ENCODE results near the gene RSAD2. TPM values are rescaled to one million over a fixed set of nuclear protein-coding genes. Genes with fewer than 3 reads are reported as not detected.

RSAD2 gene
- total and polyA plus RNA-seq, 4 experiments from 2014 or later = 3.8 to 10.4 (median 5.0) TPM

DNA sequence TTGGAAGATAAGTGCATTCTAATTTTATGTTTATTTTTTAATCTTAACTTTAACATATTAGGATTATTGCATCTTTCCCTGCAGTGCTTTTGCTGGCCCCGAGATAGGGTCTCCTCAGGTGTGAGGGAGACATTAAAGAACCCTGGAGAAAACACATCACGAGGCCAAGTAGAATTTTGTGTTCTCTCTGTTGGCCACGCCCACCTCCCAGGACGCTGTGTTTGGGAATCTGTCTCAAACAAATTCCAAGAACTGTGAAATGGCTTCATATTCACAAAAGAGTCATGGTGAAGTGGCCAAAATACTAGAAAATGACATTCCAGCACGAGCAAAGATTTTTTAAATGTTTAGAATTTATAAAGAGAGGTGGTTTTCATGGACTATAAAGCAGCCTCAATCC, 67.0 kb downstream of the RSAD2 start:
- peaks cover 47 to 55% of the 10 kb centered on the region in 2 donors for H3K36me3 Mint-ChIP-seq
- POLR2A ChIA-PET (ENCODE audit: partially characterized antibody) = no interaction called here
- H3K4me1 ChIP-seq (ENCODE audit: insufficient read depth, low read length) = peaks cover 8% of the 10 kb centered on the region
- CTCF ChIA-PET (ENCODE audit: partially characterized antibody) = no interaction called here
- no peak overlapping the region for H3K4me3 ChIP-seq (ENCODE audit: low read length in 2 of 2)
- DNase-seq = no peak
- no peaks in the 10 kb centered on the region for H3K9me3 Mint-ChIP-seq
- no peak overlapping the region for H3K4me3 Mint-ChIP-seq
- intact Hi-C loops (cut with micrococcal nuclease) = no loop called here
- peaks cover 22 to 52% (median 26%) of the 10 kb centered on the region in 4 donors for H3K4me1 Mint-ChIP-seq
- no peaks in the 10 kb centered on the region for H3K27me3 Mint-ChIP-seq
- no peaks in the 10 kb centered on the region for H3K27me3 ChIP-seq (ENCODE audit: insufficient read depth, low read length)
- H3K36me3 ChIP-seq (ENCODE audit: insufficient read depth, low read length) = peaks cover 23% of the 10 kb centered on the region
- H3K9me3 ChIP-seq (ENCODE audit: control insufficient read depth in 1 of 2, low read length in 2 of 2) = no peaks in the 10 kb centered on the region
- peak overlapping the region in 1 of 7 donors; percentile 14 for H3K27ac Mint-ChIP-seq
- no peak overlapping the region for H3K27ac ChIP-seq (ENCODE audit: low read depth, low read length)

DNA sequence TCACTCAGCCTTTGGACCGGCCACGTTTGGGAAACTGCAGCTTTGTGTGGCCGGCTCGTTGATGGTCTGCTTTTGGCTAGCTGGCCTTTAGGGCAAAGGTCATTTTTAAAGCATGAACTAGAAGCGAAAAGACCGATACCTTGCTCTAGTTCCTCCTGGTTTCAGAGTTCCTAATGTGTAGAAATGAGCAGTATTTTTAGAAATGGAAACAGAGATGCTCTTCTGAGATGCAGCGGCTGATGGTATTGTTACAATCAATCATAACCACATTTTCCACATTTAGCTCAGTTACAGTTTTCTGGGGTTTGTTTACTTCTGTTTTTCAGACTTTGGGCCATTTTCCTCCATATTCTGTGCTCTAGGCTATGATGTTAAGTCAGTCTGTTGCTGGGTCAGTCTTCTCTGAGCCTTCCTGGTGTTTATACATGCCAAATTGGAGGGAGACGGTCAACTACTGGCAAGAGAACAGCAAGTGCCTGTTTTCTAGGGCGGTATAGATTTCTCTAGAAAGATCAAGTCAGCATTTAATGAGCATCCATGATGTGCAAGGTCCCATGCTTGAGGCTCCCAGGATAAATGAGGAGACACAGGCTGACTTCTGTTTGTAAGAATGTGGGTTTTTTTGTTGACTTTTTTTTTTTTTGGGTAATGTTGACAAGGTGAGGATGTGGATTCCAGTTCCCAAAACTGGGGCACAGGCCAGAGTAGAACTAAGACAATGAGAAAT, 67.7 kb downstream of the RSAD2 start:
- POLR2A ChIA-PET (ENCODE audit: partially characterized antibody) = no interaction called here

GRCh38 chr2:6945821-6946220, 68.2 kb downstream of the RSAD2 start:
- intact Hi-C loops (cut with micrococcal nuclease) = loop anchor here (1.0 kb wide), 1 partner anchor 9 kb away; no protein-coding TSS in a partner anchor
- H3K4me1 Mint-ChIP-seq = peaks cover 24 to 59% (median 30%) of the 10 kb centered on the region in 4 donors
- POLR2A ChIA-PET (ENCODE audit: partially characterized antibody) = no interaction called here
- no peak overlapping the region for H3K27ac ChIP-seq (ENCODE audit: low read depth, low read length)
- no peaks in the 10 kb centered on the region for H3K9me3 ChIP-seq (ENCODE audit: control insufficient read depth in 1 of 2, low read length in 2 of 2)
- CTCF ChIA-PET (ENCODE audit: partially characterized antibody) = interaction anchor here (1.0 to 2.1 kb wide), 2 partner anchors 29 to 51 kb away, joined by 4 to 6 read pairs; partner anchors contain the start of gene RNF144A
- H3K36me3 Mint-ChIP-seq = peaks cover 47 to 55% of the 10 kb centered on the region in 2 donors
- H3K9me3 Mint-ChIP-seq = no peaks in the 10 kb centered on the region
- no peak overlapping the region for H3K4me3 ChIP-seq (ENCODE audit: low read length in 2 of 2)
- H3K27me3 Mint-ChIP-seq = no peaks in the 10 kb centered on the region
- H3K36me3 ChIP-seq (ENCODE audit: insufficient read depth, low read length) = peaks cover 22% of the 10 kb centered on the region
- no peak overlapping the region for H3K4me3 Mint-ChIP-seq
- no peaks in the 10 kb centered on the region for H3K27me3 ChIP-seq (ENCODE audit: insufficient read depth, low read length)
- peaks cover 8% of the 10 kb centered on the region for H3K4me1 ChIP-seq (ENCODE audit: insufficient read depth, low read length)
- no peak for DNase-seq
- peak overlapping the region in 5 of 7 donors; percentile 10 to 68 (median 43) for H3K27ac Mint-ChIP-seq

More for the DNA sequence above, 67.7 kb downstream of the RSAD2 start:
- Histone ChIP-seq H3K27ac (ENCODE audit: low read depth, low read length) (no peak overlapping the region), H3K4me3 (ENCODE audit: low read length in 2 of 2) (no peak overlapping the region), H3K36me3 (ENCODE audit: insufficient read depth, low read length) (peaks cover 23% of the 10 kb centered on the region), H3K9me3 (ENCODE audit: control insufficient read depth in 1 of 2, low read length in 2 of 2) (no peaks in the 10 kb centered on the region), H3K27me3 (ENCODE audit: insufficient read depth, low read length) (no peaks in the 10 kb centered on the region), H3K4me1 (ENCODE audit: insufficient read depth, low read length) (peaks cover 8% of the 10 kb centered on the region)
- H3K27me3 Mint-ChIP-seq = no peaks in the 10 kb centered on the region
- CTCF ChIA-PET (ENCODE audit: partially characterized antibody) = interaction anchor here (1.0 to 2.1 kb wide), 2 partner anchors 29 to 51 kb away, joined by 4 to 6 read pairs; partner anchors contain the start of gene RNF144A
- H3K9me3 Mint-ChIP-seq = no peaks in the 10 kb centered on the region
- DNase-seq = no peak
- H3K4me3 Mint-ChIP-seq = peak overlapping the region in 1 of 8 donors; percentile 0
- H3K36me3 Mint-ChIP-seq = peaks cover 47 to 55% of the 10 kb centered on the region in 2 donors
- intact Hi-C loops (cut with micrococcal nuclease) = loop anchor here (1.0 kb wide), 1 partner anchor 10 kb away; no protein-coding TSS in a partner anchor
- H3K27ac Mint-ChIP-seq = peak overlapping the region in 6 of 7 donors; percentile 10 to 68 (median 63)
- peaks cover 24 to 57% (median 27%) of the 10 kb centered on the region in 4 donors for H3K4me1 Mint-ChIP-seq

- Histone ChIP-seq H3K9me3 (ENCODE audit: control insufficient read depth in 1 of 2, low read length in 2 of 2) (no peaks in the 10 kb centered on the region), H3K27ac (ENCODE audit: low read depth, low read length) (no peak overlapping the region), H3K4me3 (ENCODE audit: low read length in 2 of 2) (no peak overlapping the region), H3K4me1 (ENCODE audit: insufficient read depth, low read length) (peaks cover 8% of the 10 kb centered on the region), H3K36me3 (ENCODE audit: insufficient read depth, low read length) (peaks cover 13% of the 10 kb centered on the region), H3K27me3 (ENCODE audit: insufficient read depth, low read length) (no peaks in the 10 kb centered on the region)
- Mint-ChIP-seq H3K4me1 (peaks cover 28 to 55% (median 32%) of the 10 kb centered on the region in 4 donors), H3K9me3 (no peaks in the 10 kb centered on the region), H3K4me3 (no peak overlapping the region), H3K27ac (no peak overlapping the region), H3K27me3 (no peaks in the 10 kb centered on the region), H3K36me3 (peaks cover 38 to 46% of the 10 kb centered on the region in 2 donors)
- POLR2A ChIA-PET (ENCODE audit: partially characterized antibody) = no interaction called here
- CTCF ChIA-PET (ENCODE audit: partially characterized antibody) = interaction anchor here (1.0 to 2.1 kb wide), 4 partner anchors 9 to 98 kb away, joined by 3 to 6 read pairs (median 4); partner anchors contain the start of gene RNF144A
- intact Hi-C loops (cut with micrococcal nuclease) = loop anchor here (1.0 kb wide), 1 partner anchor 27 kb away; no protein-coding TSS in a partner anchor
- DNase-seq = no peak
Observed at GRCh38 chr2:6946722-6947121, 69.1 kb downstream of the RSAD2 start.

Other genes starting within 250 kb of the RSAD2 start
- 1 to 10 TPM; 3.5 to 4.1 TPM for gene CMPK2, start 11.9 kb upstream of the RSAD2 start, total RNA-seq
- 1 to 10 TPM; 6.3 to 9.7 TPM for gene CMPK2, start 11.9 kb upstream of the RSAD2 start, polyA plus RNA-seq
- gene RNF144A, start 39.6 kb downstream of the RSAD2 start, total RNA-seq = 10 to 100 TPM; 34.3 to 41.1 TPM
- gene RNF144A, start 39.6 kb downstream of the RSAD2 start, polyA plus RNA-seq = 10 to 100 TPM in 1 of 2 donors, 1 to 10 TPM in 1; 3.9 to 13.3 TPM